NCI-H2107 (cell line): ENCODE results near the gene BTBD18.
"Not testable (repeated sequence)": the region's sequence is repeated elsewhere in the genome, so short reads cannot be mapped to it uniquely, and the experiment has no call there.

Experiments
- DNase-seq: peaks from one replicate; lab custom pipeline; 2025; lab: John Stamatoyannopoulos, UW

BTBD18 gene

GRCh38 chr11:57732661-57733060, 19.0 kb downstream of the BTBD18 start:
- no peak for DNase-seq

- no peak for DNase-seq
These were observed 22.1 kb downstream of the BTBD18 start for GRCh38 chr11:57729479-57729878.

GRCh38 chr11:57728829-57729228, 22.8 kb downstream of the BTBD18 start:
- DNase-seq, result no peak

- DNase-seq, result no peak
These were observed 24.4 kb downstream of the BTBD18 start for GRCh38 chr11:57727185-57727584.

GRCh38 chr11:57716726-57717125, 34.9 kb downstream of the BTBD18 start:
- not testable (repeated sequence) for DNase-seq

- DNase-seq, result no peak
These were observed 37.8 kb downstream of the BTBD18 start for GRCh38 chr11:57713835-57714234.

- DNase-seq, result peak; percentile 96
These were observed 39.1 kb downstream of the BTBD18 start, which contains the start of gene TMX2 for GRCh38 chr11:57712256-57713150. TSS of gene TMX2 (plus strand) at chr11:57712593. CDS start at chr11:57712619, 26 bp downstream.

- DNase-seq, result peak; percentile 65
These were observed 40.0 kb downstream of the BTBD18 start, which contains the start of gene MED19 for GRCh38 chr11:57711414-57712255. TSS of gene MED19 (minus strand) at chr11:57712215. CDS start at chr11:57712179, 36 bp downstream.

GRCh38 chr11:57709802-57710367, 41.7 kb downstream of the BTBD18 start:
- no peak for DNase-seq

GRCh38 chr11:57705432-57705831, 46.2 kb downstream of the BTBD18 start:
- not testable (repeated sequence) for DNase-seq

GRCh38 chr11:57704932-57705331, 46.7 kb downstream of the BTBD18 start:
- DNase-seq, result no peak

GRCh38 chr11:57703341-57703740, 48.3 kb downstream of the BTBD18 start:
- DNase-seq, result no peak

- no peak for DNase-seq
These were observed 51.2 kb downstream of the BTBD18 start for GRCh38 chr11:57700425-57700824.

- DNase-seq, result no peak
These were observed 51.8 kb downstream of the BTBD18 start for GRCh38 chr11:57699813-57700212.

GRCh38 chr11:57698843-57699365, 52.7 kb downstream of the BTBD18 start:
- no peak for DNase-seq
